Measurements from ENCODE around the gene ROBO4. TPM values are rescaled to one million over a fixed set of nuclear protein-coding genes. Genes with fewer than 3 reads are reported as not detected.

ROBO4 gene
- total and polyA plus RNA-seq, 2 donors (not counting 1 experiment from before 2014, with no cell fraction given): not detected

GRCh38 chr11:124873951-124874350, 23.7 kb downstream of the ROBO4 start:
- Mint-ChIP-seq H3K4me1 (peaks cover 25% of the 10 kb centered on the region), H3K27ac (no peak overlapping the region), H3K4me3 (no peak overlapping the region), H3K9me3 (ENCODE audit: insufficient read depth) (no peaks in the 10 kb centered on the region), H3K27me3 (peaks cover 94% of the 10 kb centered on the region)
- no peak for DNase-seq
- TF ChIP-seq EZH2 (IDR thresholded peaks at IDR 0.05; ENCODE audit: borderline replicate concordance, insufficient read depth, low read depth, low read length, poor library complexity, severe bottlenecking): no peak
- TF ChIP-seq CTCF (IDR thresholded peaks at IDR 0.05): no peak
- Histone ChIP-seq H3K27me3 (replicated peaks in 1 of 4; ENCODE audit: control extremely low read depth in 1 of 4, control insufficient read depth in 3 of 4, insufficient read depth in 4 of 4, low read length in 3 of 4) (peaks cover 0 to 79% (median 27%) of the 10 kb centered on the region in 4 experiments), H3K9ac (ENCODE audit: low read length) (no peak overlapping the region), H2AFZ (ENCODE audit: insufficient read depth, low read depth, low read length, poor library complexity, severe bottlenecking) (no peak overlapping the region), H3K27ac (ENCODE audit: low read length in 2 of 2) (no peak overlapping the region), H3K4me3 (ENCODE audit: control extremely low read depth in 1 of 5, extremely low read depth in 1 of 5, insufficient read depth in 1 of 5, low read depth in 2 of 5, low read length in 4 of 5) (no peak overlapping the region), H3K4me2 (replicated peaks; ENCODE audit: low read depth, low read length, poor library complexity, severe bottlenecking) (no peak overlapping the region), H4K20me1 (ENCODE audit: control insufficient read depth, insufficient read depth, low read length, poor library complexity, severe bottlenecking) (no peaks in the 10 kb centered on the region), H3K4me1 (ENCODE audit: control insufficient read depth in 2 of 2, insufficient read depth in 2 of 2, low read length in 2 of 2) (peaks cover 24 to 29% of the 10 kb centered on the region in 2 donors), H3K79me2 (ENCODE audit: control insufficient read depth, insufficient read depth, low read length) (no peaks in the 10 kb centered on the region), H3K9me3 (ENCODE audit: control extremely low read depth in 1 of 3, control insufficient read depth in 2 of 3, insufficient read depth in 1 of 3, low read length in 2 of 3) (peaks cover 0 to 35% (median 0%) of the 10 kb centered on the region in 3 donors), H3K36me3 (replicated peaks in 1 of 2; ENCODE audit: control extremely low read depth in 1 of 2, control insufficient read depth in 1 of 2, extremely low read depth in 1 of 2, insufficient read depth in 2 of 2, low read length in 1 of 2) (no peaks in the 10 kb centered on the region)
- ChIA-PET POLR2A (no interaction called here), CTCF (no interaction called here)
- 88% methylated on average over 6 of the region's 8 CpGs for WGBS (ENCODE audit: insufficient coverage)
- intact Hi-C loops (cut with micrococcal nuclease): no loop called here
- ATAC-seq (ENCODE audit: low read depth): no peak

GRCh38 chr11:124872741-124873140, 24.9 kb downstream of the ROBO4 start:
- DNase-seq (no peak), ATAC-seq (ENCODE audit: low read depth) (no peak)
- Histone ChIP-seq H3K36me3 (replicated peaks in 1 of 2; ENCODE audit: control extremely low read depth in 1 of 2, control insufficient read depth in 1 of 2, extremely low read depth in 1 of 2, insufficient read depth in 2 of 2, low read length in 1 of 2) (no peaks in the 10 kb centered on the region), H3K9me3 (ENCODE audit: control extremely low read depth in 1 of 3, control insufficient read depth in 2 of 3, insufficient read depth in 1 of 3, low read length in 2 of 3) (peaks cover 0 to 40% (median 0%) of the 10 kb centered on the region in 3 donors), H3K27ac (ENCODE audit: low read length in 2 of 2) (no peak overlapping the region), H3K9ac (ENCODE audit: low read length) (no peak overlapping the region), H3K4me1 (ENCODE audit: control insufficient read depth in 2 of 2, insufficient read depth in 2 of 2, low read length in 2 of 2) (peaks cover 35% of the 10 kb centered on the region in 2 donors), H3K79me2 (ENCODE audit: control insufficient read depth, insufficient read depth, low read length) (no peaks in the 10 kb centered on the region), H3K4me3 (ENCODE audit: control extremely low read depth in 1 of 5, extremely low read depth in 1 of 5, insufficient read depth in 1 of 5, low read depth in 2 of 5, low read length in 4 of 5) (no peak overlapping the region), H4K20me1 (ENCODE audit: control insufficient read depth, insufficient read depth, low read length, poor library complexity, severe bottlenecking) (no peaks in the 10 kb centered on the region), H3K27me3 (replicated peaks in 1 of 4; ENCODE audit: control extremely low read depth in 1 of 4, control insufficient read depth in 3 of 4, insufficient read depth in 4 of 4, low read length in 3 of 4) (peaks cover 0 to 84% (median 36%) of the 10 kb centered on the region in 4 experiments), H3K4me2 (replicated peaks; ENCODE audit: low read depth, low read length, poor library complexity, severe bottlenecking) (no peak overlapping the region), H2AFZ (ENCODE audit: insufficient read depth, low read depth, low read length, poor library complexity, severe bottlenecking) (no peak overlapping the region)
- WGBS (ENCODE audit: insufficient coverage): 25% methylated on average over 9 of the region's 9 CpGs
- CTCF ChIA-PET: no interaction called here
- Mint-ChIP-seq H3K4me1 (peaks cover 22% of the 10 kb centered on the region), H3K9me3 (ENCODE audit: insufficient read depth) (no peaks in the 10 kb centered on the region), H3K27me3 (peaks cover 94% of the 10 kb centered on the region), H3K27ac (no peak overlapping the region), H3K4me3 (no peak overlapping the region)
- intact Hi-C loops (cut with micrococcal nuclease): no loop called here
- TF ChIP-seq CTCF (IDR thresholded peaks at IDR 0.05): no peak
- no peak for TF ChIP-seq EZH2 (IDR thresholded peaks at IDR 0.05; ENCODE audit: borderline replicate concordance, insufficient read depth, low read depth, low read length, poor library complexity, severe bottlenecking)
- POLR2A ChIA-PET: no interaction called here
